DOHH2 (cell line): ENCODE results near the gene WWOX.

ENCODE experiments used
- CTCF ChIP-seq: fragments of 200-600 bp; sonication (generic); IDR thresholded peaks from one replicate; pipeline ENCODE4 v1.5.1; 2014; ENCODE audit warnings: antibody characterized with exemption, mild to moderate bottlenecking, low read depth, low read length; ENCODE audit not compliant: poor library complexity, severe bottlenecking
- EZH2phosphoT487 ChIP-seq: fragments of 200-600 bp; sonication (generic); IDR thresholded peaks from 2 replicates; pipeline ENCODE4 v1.6.1; 2017; ENCODE audit warnings: borderline replicate concordance, mild to moderate bottlenecking, antibody characterized with exemption, low read length, moderate library complexity, mixed read lengths

- no peak for TF ChIP-seq CTCF
- TF ChIP-seq EZH2phosphoT487 = no peak
Measured at GRCh38 chr16:79101491-79101890, 1002.0 kb downstream of the WWOX start.
